Coronary artery (tissue), 2 donors: ENCODE results near the gene LHX2.

Source experiments
- DNase-seq: peaks from one replicate; pipeline ENCODE4 v3.0.0-alpha.2; 2017; ENCODE audit warnings: low spot score
- H3K27ac ChIP-seq, 2 donors: fragments of 200-600 bp; sonication (generic); one replicate each; pipeline ENCODE4 v1.5.1; 2016 to 2019
- H3K4me3 ChIP-seq: fragments of 200-600 bp; sonication (generic); 2 replicates; pipeline ENCODE4 v1.5.1; 2016; ENCODE audit warnings: mild to moderate bottlenecking, moderate library complexity
- TF ChIP-seq, protein P1 (sequence below): fragments of 200-600 bp; sonication (generic); IDR thresholded peaks from one replicate; pipeline ENCODE4 v1.5.1; 2019; ENCODE audit warnings: antibody characterized with exemption

The LHX2 gene

DNA sequence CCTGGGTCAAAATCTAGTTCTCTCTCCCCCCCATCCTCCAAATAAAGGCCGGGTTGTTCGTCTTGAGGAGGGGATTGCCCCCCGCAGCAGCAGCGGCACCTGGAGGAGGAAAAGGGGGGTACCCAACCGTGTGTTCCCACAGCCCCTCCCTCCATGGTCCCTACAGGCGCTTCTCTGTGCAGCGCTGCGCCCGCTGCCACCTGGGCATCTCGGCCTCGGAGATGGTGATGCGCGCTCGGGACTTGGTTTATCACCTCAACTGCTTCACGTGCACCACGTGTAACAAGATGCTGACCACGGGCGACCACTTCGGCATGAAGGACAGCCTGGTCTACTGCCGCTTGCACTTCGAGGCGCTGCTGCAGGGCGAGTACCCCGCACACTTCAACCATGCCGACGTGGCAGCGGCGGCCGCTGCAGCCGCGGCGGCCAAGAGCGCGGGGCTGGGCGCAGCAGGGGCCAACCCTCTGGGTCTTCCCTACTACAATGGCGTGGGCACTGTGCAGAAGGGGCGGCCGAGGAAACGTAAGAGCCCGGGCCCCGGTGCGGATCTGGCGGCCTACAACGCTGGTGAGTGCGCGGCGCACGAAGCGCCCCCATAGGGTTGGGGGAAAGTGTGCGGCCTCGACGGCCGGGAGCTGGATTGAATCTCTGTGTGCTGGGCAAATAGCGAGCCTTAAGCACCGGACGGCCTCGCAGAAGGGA lies 3.5 kb downstream of the LHX2 start:
- no peak overlapping the region for H3K27ac ChIP-seq
- TF ChIP-seq, protein P1, sequence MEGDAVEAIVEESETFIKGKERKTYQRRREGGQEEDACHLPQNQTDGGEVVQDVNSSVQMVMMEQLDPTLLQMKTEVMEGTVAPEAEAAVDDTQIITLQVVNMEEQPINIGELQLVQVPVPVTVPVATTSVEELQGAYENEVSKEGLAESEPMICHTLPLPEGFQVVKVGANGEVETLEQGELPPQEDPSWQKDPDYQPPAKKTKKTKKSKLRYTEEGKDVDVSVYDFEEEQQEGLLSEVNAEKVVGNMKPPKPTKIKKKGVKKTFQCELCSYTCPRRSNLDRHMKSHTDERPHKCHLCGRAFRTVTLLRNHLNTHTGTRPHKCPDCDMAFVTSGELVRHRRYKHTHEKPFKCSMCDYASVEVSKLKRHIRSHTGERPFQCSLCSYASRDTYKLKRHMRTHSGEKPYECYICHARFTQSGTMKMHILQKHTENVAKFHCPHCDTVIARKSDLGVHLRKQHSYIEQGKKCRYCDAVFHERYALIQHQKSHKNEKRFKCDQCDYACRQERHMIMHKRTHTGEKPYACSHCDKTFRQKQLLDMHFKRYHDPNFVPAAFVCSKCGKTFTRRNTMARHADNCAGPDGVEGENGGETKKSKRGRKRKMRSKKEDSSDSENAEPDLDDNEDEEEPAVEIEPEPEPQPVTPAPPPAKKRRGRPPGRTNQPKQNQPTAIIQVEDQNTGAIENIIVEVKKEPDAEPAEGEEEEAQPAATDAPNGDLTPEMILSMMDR = no peak

DNA sequence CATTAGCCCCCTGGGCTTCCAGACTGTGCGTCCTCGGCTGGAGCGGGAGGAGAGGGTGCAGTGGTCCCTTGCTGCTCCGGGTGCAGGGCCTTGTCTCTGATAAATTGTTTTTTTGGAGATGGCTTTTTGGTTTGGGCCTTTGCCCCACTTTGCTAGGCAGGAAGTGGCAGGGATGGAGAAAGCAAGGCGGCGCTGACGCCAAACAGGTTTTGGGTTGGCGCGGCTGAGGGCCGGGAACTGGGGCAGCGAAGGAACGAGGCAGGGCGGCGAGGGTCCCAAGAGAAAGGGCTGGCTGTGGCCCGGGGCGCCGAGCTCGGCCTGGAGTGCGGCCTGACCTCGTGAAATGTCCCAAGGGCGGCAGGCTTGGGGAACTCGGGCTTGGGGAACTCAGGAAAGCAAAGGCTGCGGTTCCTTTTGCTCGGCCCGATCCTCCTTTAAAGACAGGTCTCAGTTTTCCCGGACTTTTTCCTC lies 4.1 kb downstream of the LHX2 start:
- TF ChIP-seq, protein P1 = no peak
- H3K4me3 ChIP-seq = no peak overlapping the region
- no peak overlapping the region for H3K27ac ChIP-seq
- no peak for DNase-seq

More for the DNA sequence above, 3.5 kb downstream of the LHX2 start:
- no peak overlapping the region for H3K4me3 ChIP-seq
- no peak for DNase-seq

- no peak overlapping the region for H3K4me3 ChIP-seq
- no peak for DNase-seq
- TF ChIP-seq, protein P1 = no peak
- H3K27ac ChIP-seq = no peak overlapping the region
Observed at GRCh38 chr9:124016175-124017050, 4.8 kb downstream of the LHX2 start.

DNA sequence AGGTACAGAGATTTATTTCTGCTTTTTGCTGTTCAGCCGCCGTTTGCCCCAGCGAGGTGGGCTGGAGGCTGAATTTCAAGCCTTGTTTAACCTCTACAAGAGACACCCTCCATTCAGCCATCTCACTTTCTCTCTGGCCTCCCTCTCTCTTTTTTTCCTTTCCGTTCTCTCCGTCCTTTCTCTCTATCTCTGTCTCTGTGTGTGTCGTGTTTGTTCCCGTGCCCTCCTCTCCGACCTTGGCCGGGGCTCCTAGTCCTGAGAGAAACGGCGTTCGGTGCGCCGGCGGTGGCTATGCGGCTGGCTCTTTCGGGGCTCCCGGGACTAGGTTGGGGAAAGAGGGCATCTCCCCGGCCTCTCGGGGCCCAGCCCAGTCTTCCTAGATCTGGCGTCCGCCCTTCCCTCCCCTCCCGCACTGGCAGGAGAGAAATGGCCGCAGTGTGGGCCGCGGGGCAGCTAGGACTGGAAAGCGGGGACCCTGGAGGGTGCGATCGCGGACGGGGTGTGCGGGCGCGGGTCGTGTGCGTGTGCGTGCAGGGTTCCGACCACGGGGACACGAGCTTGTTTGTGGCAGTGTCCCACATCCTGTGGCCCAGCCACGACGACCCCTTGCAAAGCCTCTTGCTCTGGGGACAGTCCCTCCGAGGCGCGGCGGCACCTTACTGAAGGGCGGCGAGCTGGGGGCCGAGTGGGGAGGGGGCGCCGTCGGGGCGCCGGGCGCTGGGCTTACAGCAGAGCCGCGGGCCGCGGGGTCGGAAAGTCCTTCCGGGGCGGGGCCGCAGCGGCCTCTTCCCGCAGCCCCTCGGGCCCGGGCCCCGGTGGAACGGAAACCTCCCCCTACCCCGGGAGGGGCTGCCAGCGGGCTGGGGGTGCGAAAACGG lies 5.7 kb downstream of the LHX2 start:
- TF ChIP-seq, protein P1 = no peak
- no peak for DNase-seq
- peak overlapping the region; percentile 51 for H3K4me3 ChIP-seq
- H3K27ac ChIP-seq = no peak overlapping the region

GRCh38 chr9:124017929-124018729 lies 6.6 kb downstream of the LHX2 start:
- TF ChIP-seq, protein P1 = no peak
- no peak for DNase-seq
- peak overlapping the region; percentile 51 for H3K4me3 ChIP-seq
- no peak overlapping the region for H3K27ac ChIP-seq
